MM.1S (cell line): Measurements from ENCODE around the gene ELL.

Source experiments
- DNase-seq: peaks from one replicate; pipeline ENCODE4 v3.0.0-alpha.2; 2015
- H2AFZ ChIP-seq: fragments of 300-600 bp; sonication (generic); 2 replicates; pipeline ENCODE4 v1.6.0; 2016; ENCODE audit warnings: antibody characterized with exemption, low read length
- H3F3A ChIP-seq: fragments of 300-600 bp; sonication (generic); 2 replicates; pipeline ENCODE4 v1.6.1; 2016; ENCODE audit warnings: mild to moderate bottlenecking, antibody characterized with exemption, low read length, moderate library complexity, mixed read lengths; ENCODE audit not compliant: insufficient read depth
- H3K27ac ChIP-seq: fragments of 300-600 bp; sonication (generic); 2 replicates; pipeline ENCODE4 v1.5.1; 2016; ENCODE audit warnings: mild to moderate bottlenecking, low read length
- H3K27me3 ChIP-seq: fragments of 300-600 bp; sonication (generic); replicated peaks from 2 replicates; pipeline ENCODE4 v1.6.0; 2016; ENCODE audit warnings: low read length; ENCODE audit not compliant: insufficient read depth
- H3K36me3 ChIP-seq: fragments of 300-600 bp; sonication (generic); replicated peaks from 2 replicates; pipeline ENCODE4 v1.6.1; 2016; ENCODE audit warnings: mild to moderate bottlenecking, low read length, mixed read lengths; ENCODE audit not compliant: insufficient read depth
- H3K4me1 ChIP-seq: fragments of 300-600 bp; sonication (generic); 2 replicates; pipeline ENCODE4 v1.6.1; 2016; ENCODE audit warnings: low read length, mixed read lengths
- H3K4me2 ChIP-seq: fragments of 300-600 bp; sonication (generic); 2 replicates; pipeline ENCODE4 v1.6.0; 2016; ENCODE audit warnings: low read depth, low read length
- H3K4me3 ChIP-seq: fragments of 300-600 bp; sonication (generic); 2 replicates; pipeline ENCODE4 v1.5.1; 2016; ENCODE audit warnings: low read length, mixed read lengths
- H3K79me2 ChIP-seq: fragments of 300-600 bp; sonication (generic); 2 replicates; pipeline ENCODE4 v1.6.1; 2016; ENCODE audit warnings: mixed run types, low read length, mixed read lengths
- H3K9ac ChIP-seq: fragments of 300-600 bp; sonication (generic); 2 replicates; pipeline ENCODE4 v1.6.1; 2016; ENCODE audit warnings: low read length, mixed read lengths
- H3K9me2 ChIP-seq: fragments of 300-600 bp; sonication (generic); replicated peaks from 2 replicates; pipeline ENCODE4 v1.6.1; 2016; ENCODE audit warnings: mild to moderate bottlenecking, low read length, mixed read lengths; ENCODE audit not compliant: insufficient read depth
- H3K9me3 ChIP-seq: fragments of 300-600 bp; sonication (generic); replicated peaks from 2 replicates; pipeline ENCODE4 v1.6.1; 2016; ENCODE audit warnings: mild to moderate bottlenecking, low read length, mixed read lengths; ENCODE audit not compliant: insufficient read depth
- H4K20me1 ChIP-seq: fragments of 300-600 bp; sonication (generic); 2 replicates; pipeline ENCODE4 v1.6.1; 2016; ENCODE audit warnings: mild to moderate bottlenecking, low read length, moderate library complexity, mixed read lengths; ENCODE audit not compliant: insufficient read depth
- EZH2 ChIP-seq: fragments of 300-600 bp; sonication (generic); optimal IDR thresholded peaks from 2 replicates; pipeline ENCODE3; 2017; ENCODE audit warnings: low read depth, mild to moderate bottlenecking, antibody characterized with exemption, low read length, mixed read lengths
- EZH2phosphoT487 ChIP-seq: fragments of 300-600 bp; sonication (generic); IDR thresholded peaks from 2 replicates; pipeline ENCODE4 v1.6.1; 2018; ENCODE audit warnings: antibody characterized with exemption, low read length
- TF ChIP-seq, protein P1 (sequence below): fragments of 300-600 bp; sonication (generic); IDR thresholded peaks from 2 replicates; pipeline ENCODE4 v1.5.1; 2016; ENCODE audit warnings: antibody characterized with exemption, low read length, mixed read lengths

The ELL gene

DNA sequence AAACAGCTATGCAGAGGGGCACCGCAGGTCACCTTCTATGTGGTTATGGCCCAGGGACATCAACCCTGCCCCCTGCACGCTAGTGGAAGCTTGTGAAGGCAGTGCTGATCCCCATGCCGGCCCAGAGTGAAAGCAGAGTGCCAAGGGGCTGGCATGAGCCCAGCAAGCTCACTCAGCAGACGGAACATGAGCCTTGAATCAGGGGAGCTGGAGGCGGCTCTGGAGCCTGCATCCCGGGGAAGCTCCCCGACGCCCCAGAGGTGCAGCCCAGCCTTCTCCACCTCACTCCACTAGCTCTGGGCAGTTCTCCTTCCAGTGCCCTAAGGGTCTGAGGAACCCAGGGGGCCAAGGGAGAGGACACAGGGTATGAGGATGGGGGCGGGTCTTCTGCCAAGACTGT is 64.9 kb downstream of the ELL start:
- no peak overlapping the region for H3K9ac ChIP-seq
- no peaks in the 10 kb centered on the region for H3K9me2 ChIP-seq
- H3K27me3 ChIP-seq: no peaks in the 10 kb centered on the region
- H3K4me1 ChIP-seq: no peaks in the 10 kb centered on the region
- H3F3A ChIP-seq: no peaks in the 10 kb centered on the region
- no peak overlapping the region for H3K4me2 ChIP-seq
- no peak overlapping the region for H3K4me3 ChIP-seq
- H3K27ac ChIP-seq: no peak overlapping the region
- TF ChIP-seq, protein P1, sequence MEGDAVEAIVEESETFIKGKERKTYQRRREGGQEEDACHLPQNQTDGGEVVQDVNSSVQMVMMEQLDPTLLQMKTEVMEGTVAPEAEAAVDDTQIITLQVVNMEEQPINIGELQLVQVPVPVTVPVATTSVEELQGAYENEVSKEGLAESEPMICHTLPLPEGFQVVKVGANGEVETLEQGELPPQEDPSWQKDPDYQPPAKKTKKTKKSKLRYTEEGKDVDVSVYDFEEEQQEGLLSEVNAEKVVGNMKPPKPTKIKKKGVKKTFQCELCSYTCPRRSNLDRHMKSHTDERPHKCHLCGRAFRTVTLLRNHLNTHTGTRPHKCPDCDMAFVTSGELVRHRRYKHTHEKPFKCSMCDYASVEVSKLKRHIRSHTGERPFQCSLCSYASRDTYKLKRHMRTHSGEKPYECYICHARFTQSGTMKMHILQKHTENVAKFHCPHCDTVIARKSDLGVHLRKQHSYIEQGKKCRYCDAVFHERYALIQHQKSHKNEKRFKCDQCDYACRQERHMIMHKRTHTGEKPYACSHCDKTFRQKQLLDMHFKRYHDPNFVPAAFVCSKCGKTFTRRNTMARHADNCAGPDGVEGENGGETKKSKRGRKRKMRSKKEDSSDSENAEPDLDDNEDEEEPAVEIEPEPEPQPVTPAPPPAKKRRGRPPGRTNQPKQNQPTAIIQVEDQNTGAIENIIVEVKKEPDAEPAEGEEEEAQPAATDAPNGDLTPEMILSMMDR: no peak
- no peaks in the 10 kb centered on the region for H4K20me1 ChIP-seq
- no peak for DNase-seq
- H3K36me3 ChIP-seq: 0 out of 2 replicates have a peak, but pooled peaks cover 13% of the 10 kb centered on the region
- no peaks in the 10 kb centered on the region for H3K9me3 ChIP-seq
- peaks cover 29% of the 10 kb centered on the region for H3K79me2 ChIP-seq
- no peak overlapping the region for H2AFZ ChIP-seq

DNA sequence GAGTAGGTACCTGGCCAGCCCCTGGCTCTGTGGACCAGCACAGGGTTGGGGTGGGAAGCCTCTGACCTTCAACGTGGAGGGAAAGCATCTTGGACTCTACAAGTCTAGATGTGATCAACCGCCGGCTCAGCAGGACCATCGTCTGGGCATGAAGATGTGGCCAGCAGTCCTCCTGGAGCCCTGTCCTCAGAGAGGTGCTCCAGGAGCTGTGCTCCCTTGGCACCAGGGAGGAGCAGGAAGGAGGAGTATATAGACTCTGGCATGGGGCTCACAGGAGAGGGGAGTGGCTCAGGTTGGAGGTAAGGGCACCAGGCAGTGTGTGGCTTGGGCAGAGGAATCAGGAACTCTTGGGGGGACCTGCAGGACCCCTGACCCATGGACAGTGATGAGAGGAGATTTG is 65.6 kb downstream of the ELL start:
- H3K9me2 ChIP-seq: no peaks in the 10 kb centered on the region
- 0 out of 2 replicates have a peak, but pooled peaks cover 9% of the 10 kb centered on the region for H3K36me3 ChIP-seq
- no peak for DNase-seq
- H3K9me3 ChIP-seq: no peaks in the 10 kb centered on the region
- H3K27me3 ChIP-seq: no peaks in the 10 kb centered on the region
- no peak overlapping the region for H3K4me2 ChIP-seq
- H3K27ac ChIP-seq: no peak overlapping the region
- peaks cover 1% of the 10 kb centered on the region; the same call in 1 of the 2 replicates for H4K20me1 ChIP-seq
- TF ChIP-seq, protein P1: no peak
- TF ChIP-seq EZH2phosphoT487: no peak
- TF ChIP-seq EZH2: no peak
- H3K4me1 ChIP-seq: no peaks in the 10 kb centered on the region
- H3K79me2 ChIP-seq: peaks cover 24% of the 10 kb centered on the region
- H2AFZ ChIP-seq: no peak overlapping the region
- H3K4me3 ChIP-seq: no peak overlapping the region
- H3K9ac ChIP-seq: no peak overlapping the region
- H3F3A ChIP-seq: no peaks in the 10 kb centered on the region

DNA sequence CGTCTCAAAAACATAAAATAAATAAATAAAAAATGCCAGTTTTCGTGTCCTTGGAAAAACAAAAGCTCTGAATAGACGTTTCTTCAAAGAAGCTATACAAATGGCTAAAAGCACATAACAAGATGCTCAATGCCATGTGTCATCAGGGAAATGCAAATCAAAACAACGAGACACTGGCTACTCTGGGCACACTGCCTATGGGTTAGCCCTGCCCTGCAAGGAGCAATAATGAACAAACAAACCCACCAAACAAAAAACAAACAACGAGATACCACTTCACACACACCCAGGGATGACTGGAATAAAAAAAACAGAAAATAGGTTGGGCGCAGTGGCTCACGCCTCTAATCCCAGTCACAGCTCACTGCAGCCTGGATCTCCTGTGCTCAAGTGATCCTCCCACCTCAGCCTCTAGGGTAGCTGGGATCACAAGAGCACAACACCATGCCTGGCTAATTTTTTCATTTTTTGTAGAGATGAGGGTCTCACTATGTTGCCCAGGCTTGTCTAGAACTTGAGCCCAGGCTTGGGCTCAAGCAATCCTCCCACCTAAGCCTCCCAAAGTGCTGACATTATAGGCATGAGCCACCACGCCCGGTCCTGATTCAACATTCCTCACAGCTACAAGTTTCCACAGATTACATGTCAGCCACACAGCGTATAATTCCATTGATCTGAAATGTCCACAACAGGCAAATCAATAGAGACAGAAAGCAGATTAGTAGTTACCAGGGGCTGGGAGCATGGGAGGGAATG is 68.4 kb downstream of the ELL start:
- no peak overlapping the region for H3K9ac ChIP-seq
- no peaks in the 10 kb centered on the region for H3K9me3 ChIP-seq
- H3K36me3 ChIP-seq: peaks cover 4% of the 10 kb centered on the region; the same call in 1 of the 2 replicates
- TF ChIP-seq EZH2 (no peak), EZH2phosphoT487 (no peak)
- TF ChIP-seq, protein P1: no peak
- no peaks in the 10 kb centered on the region for H3K27me3 ChIP-seq
- H3K4me3 ChIP-seq: no peak overlapping the region
- peaks cover 27% of the 10 kb centered on the region for H3K79me2 ChIP-seq
- H3K4me2 ChIP-seq: no peak overlapping the region
- no peaks in the 10 kb centered on the region for H3F3A ChIP-seq
- no peaks in the 10 kb centered on the region for H3K4me1 ChIP-seq
- no peak overlapping the region for H3K27ac ChIP-seq
- no peak overlapping the region for H2AFZ ChIP-seq
- peaks cover 3% of the 10 kb centered on the region for H4K20me1 ChIP-seq
- H3K9me2 ChIP-seq: no peaks in the 10 kb centered on the region
- DNase-seq: no peak
